ENCODE data around the gene RBM20.

DNA sequence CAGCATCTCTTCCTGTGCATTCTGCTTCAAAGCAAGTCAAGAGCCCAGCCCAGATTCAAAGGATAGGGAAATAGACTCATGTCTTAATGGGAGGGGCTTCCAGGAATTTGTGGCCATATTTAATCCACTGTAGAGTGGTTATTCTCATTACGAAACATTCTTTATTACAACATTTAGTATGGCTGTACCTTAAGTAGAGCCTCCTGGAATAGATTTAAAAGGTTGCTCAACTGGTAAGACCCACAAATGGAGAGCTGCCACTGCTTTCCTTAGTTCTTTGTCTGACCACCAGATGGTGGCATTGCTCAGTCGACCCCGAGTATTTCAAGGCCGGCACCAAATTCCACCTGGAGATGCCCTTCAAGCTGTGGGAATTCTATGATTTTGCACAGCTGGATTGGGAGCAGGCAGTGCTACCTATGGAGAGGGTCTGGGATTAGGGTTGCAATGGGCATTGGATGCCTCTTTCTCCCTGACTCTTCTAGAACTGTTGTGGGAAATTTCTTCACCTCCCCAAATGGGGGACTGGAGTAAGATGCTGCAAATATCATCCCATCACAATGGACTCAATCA, 102.2 kb downstream of the RBM20 start:
- TF ChIP-seq EZH2phosphoT487 (IDR thresholded peaks at IDR 0.05; ENCODE audit: low read length) (no peak), EZH2 (optimal IDR thresholded peaks at IDR 0.05; ENCODE audit: low read depth, low read length) (no peak)
- TF ChIP-seq, protein P1, sequence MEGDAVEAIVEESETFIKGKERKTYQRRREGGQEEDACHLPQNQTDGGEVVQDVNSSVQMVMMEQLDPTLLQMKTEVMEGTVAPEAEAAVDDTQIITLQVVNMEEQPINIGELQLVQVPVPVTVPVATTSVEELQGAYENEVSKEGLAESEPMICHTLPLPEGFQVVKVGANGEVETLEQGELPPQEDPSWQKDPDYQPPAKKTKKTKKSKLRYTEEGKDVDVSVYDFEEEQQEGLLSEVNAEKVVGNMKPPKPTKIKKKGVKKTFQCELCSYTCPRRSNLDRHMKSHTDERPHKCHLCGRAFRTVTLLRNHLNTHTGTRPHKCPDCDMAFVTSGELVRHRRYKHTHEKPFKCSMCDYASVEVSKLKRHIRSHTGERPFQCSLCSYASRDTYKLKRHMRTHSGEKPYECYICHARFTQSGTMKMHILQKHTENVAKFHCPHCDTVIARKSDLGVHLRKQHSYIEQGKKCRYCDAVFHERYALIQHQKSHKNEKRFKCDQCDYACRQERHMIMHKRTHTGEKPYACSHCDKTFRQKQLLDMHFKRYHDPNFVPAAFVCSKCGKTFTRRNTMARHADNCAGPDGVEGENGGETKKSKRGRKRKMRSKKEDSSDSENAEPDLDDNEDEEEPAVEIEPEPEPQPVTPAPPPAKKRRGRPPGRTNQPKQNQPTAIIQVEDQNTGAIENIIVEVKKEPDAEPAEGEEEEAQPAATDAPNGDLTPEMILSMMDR (IDR thresholded peaks at IDR 0.05; ENCODE audit: low read length), result peak; percentile 91

Measured in MM.1S (cell line).